GM12878 (cell line): ENCODE measurements around the gene ZSCAN5C.

Experiments used
- MTA3 ChIP-seq: IDR thresholded peaks from 2 replicates; pipeline ENCODE4 v1.6.1; 2012; ENCODE audit warnings: low read length, inconsistent platforms, borderline replicate concordance
- SREBF1 ChIP-seq: IDR thresholded peaks from 2 replicates; pipeline ENCODE4 v1.6.1; 2012; ENCODE audit warnings: mild to moderate bottlenecking, low read length

- TF ChIP-seq MTA3 = no peak
- TF ChIP-seq SREBF1 = no peak
Measured at GRCh38 chr19:56161534-56161933, 40.5 kb upstream of the ZSCAN5C start.
